HepG2 (cell line): ENCODE measurements around the gene TACC3. TPM values are rescaled to one million over a fixed set of nuclear protein-coding genes. Genes with fewer than 3 reads are reported as not detected.

Experiments used
- ATAC-seq: fragments of 200-7000 bp; cut with Tn5 transposase; 3 replicates; pipeline ENCODE4 v1.9.1; 2020; ENCODE audit warnings: mild to moderate bottlenecking, moderate library complexity
- BruUV-seq: library from RNA; stranded (reverse); fragments of 400-500 nt; replicated peaks from 2 replicates; lab custom pipeline; 2021; lab: Mats Ljungman, UMichigan
- CTCF ChIA-PET: fragments of 300-600 bp; formaldehyde crosslinking; extraction: SDS; loops from one replicate; lab custom pipeline; 2021; ENCODE audit warnings: low total read pairs, inconsistent platforms, low intra/inter-chr PET ratio; lab: Yijun Ruan, JAX
- POLR2A ChIA-PET: fragments of 350-600 bp; sonication (Branson Sonifier 250); formaldehyde crosslinking; loops from one replicate; lab custom pipeline; 2020; ENCODE audit warnings: antibody characterized with exemption, inconsistent platforms; lab: Yijun Ruan, JAX
- DNase-seq: peaks from one replicate; pipeline ENCODE4 v3.0.0-alpha.2; 2015; ENCODE audit warnings: low spot score
- FAIRE-seq: peaks from 3 replicates; lab custom pipeline; 2011; peaks lifted over from hg19 to GRCh38; lab: Jason Lieb, UNC
- H2AFZ ChIP-seq: one replicate; pipeline ENCODE4 v1.6.1; 2011; ENCODE audit warnings: low read length, inconsistent platforms
- H3K27ac ChIP-seq: fragments of 300-600 bp; 3 replicates; pipeline ENCODE4 v1.8.0; 2011; ENCODE audit warnings: mixed run types, mild to moderate bottlenecking, mixed read lengths, low read length, inconsistent platforms; ENCODE audit not compliant: insufficient read depth; ENCODE audit errors: extremely low read length
- H3K27me3 ChIP-seq, 2 experiments: fragments of 200-600 bp in 1 of 2; 2 replicates in 1 of 2; 3 replicates in 1 of 2; pipeline versions ENCODE4 v1.6.0 to v1.8.0; 2011; ENCODE audit warnings: low read length in 2 of 2, mild to moderate bottlenecking in 2 of 2, moderate library complexity in 2 of 2, inconsistent platforms in 1 of 2; ENCODE audit not compliant: insufficient read depth in 2 of 2, control insufficient read depth in 1 of 2
- H3K36me3 ChIP-seq, 2 experiments: fragments of 200-600 bp in 1 of 2; replicated peaks in 1 of 2; 2 replicates in 1 of 2; 3 replicates in 1 of 2; pipeline versions ENCODE4 v1.5.1 to v1.8.0; 2011; ENCODE audit warnings: low read length in 2 of 2, inconsistent platforms in 1 of 2; ENCODE audit not compliant: insufficient read depth in 2 of 2, control insufficient read depth in 1 of 2
- H3K4me1 ChIP-seq: 2 replicates; pipeline ENCODE4 v1.5.1; 2012; ENCODE audit warnings: low read length, inconsistent platforms; ENCODE audit not compliant: insufficient read depth
- H3K4me2 ChIP-seq: 2 replicates; pipeline ENCODE4 v1.6.0; 2011; ENCODE audit warnings: low read depth, low read length, inconsistent platforms
- H3K4me3 ChIP-seq, 3 experiments: fragments of 200-600 bp in 1 of 3; sonication (generic), shearing (Covaris generic) in 1 of 3; replicated peaks in 1 of 3; 2 replicates each; pipeline ENCODE4 v1.5.1; 2011 to 2016; ENCODE audit warnings: low read length in 3 of 3, inconsistent platforms in 2 of 3, low read depth in 2 of 3, mild to moderate bottlenecking in 2 of 3, control low read depth in 1 of 3, mixed read lengths in 1 of 3; ENCODE audit not compliant: insufficient read depth in 1 of 3
- H3K79me2 ChIP-seq: one replicate; pipeline ENCODE4 v1.6.1; 2011; ENCODE audit warnings: low read length, inconsistent platforms; ENCODE audit not compliant: insufficient read depth
- H3K9ac ChIP-seq: 2 replicates; pipeline ENCODE4 v1.6.0; 2011; ENCODE audit warnings: mild to moderate bottlenecking, low read depth, low read length, inconsistent platforms; ENCODE audit not compliant: insufficient read depth
- H3K9me3 ChIP-seq: 2 replicates; pipeline ENCODE4 v1.5.1; 2012; ENCODE audit warnings: mild to moderate bottlenecking, low read length
- H4K20me1 ChIP-seq: 2 replicates; pipeline ENCODE4 v1.6.0; 2011; ENCODE audit warnings: inconsistent platforms, mild to moderate bottlenecking, low read length, moderate library complexity; ENCODE audit not compliant: insufficient read depth
- AGO2 ChIP-seq: fragments of 200-400 bp; formaldehyde crosslinking; optimal IDR thresholded peaks from 2 replicates; pipeline ENCODE3; 2017; ENCODE audit warnings: mild to moderate bottlenecking, low read depth, low read length, moderate library complexity
- FLYWCH1 ChIP-seq: sonication (generic); formaldehyde crosslinking; IDR thresholded peaks from 2 replicates; pipeline ENCODE4 v1.8.1; 2023; ENCODE audit warnings: mild to moderate bottlenecking, missing genetic modification reagents
- RBFOX2 ChIP-seq: fragments of 200-400 bp; formaldehyde crosslinking; IDR thresholded peaks from 2 replicates; pipeline ENCODE4 v1.6.1; 2017; ENCODE audit warnings: low read depth, mild to moderate bottlenecking, low read length
- RFXAP ChIP-seq: sonication (generic); formaldehyde crosslinking; IDR thresholded peaks from 2 replicates; pipeline ENCODE4 v1.4.0; 2020; ENCODE audit warnings: missing genetic modification reagents, borderline replicate concordance
- STAT5B ChIP-seq: sonication (generic); formaldehyde crosslinking; IDR thresholded peaks from 2 replicates; pipeline ENCODE4 v1.4.0; 2020; ENCODE audit warnings: missing genetic modification reagents
- ZFAT ChIP-seq: sonication (generic); formaldehyde crosslinking; conservative IDR thresholded peaks from 2 replicates; pipeline ENCODE4 v1.8.1; 2023; ENCODE audit warnings: missing genetic modification reagents, inconsistent platforms
- ZNF207 ChIP-seq: fragments of 450-650 bp; IDR thresholded peaks from 2 replicates; pipeline ENCODE4 v1.6.1; 2016; ENCODE audit warnings: antibody characterized with exemption, borderline replicate concordance
- ZNF44 ChIP-seq: sonication (generic); formaldehyde crosslinking; IDR thresholded peaks from 2 replicates; pipeline ENCODE4 v1.5.1; 2020; ENCODE audit warnings: mild to moderate bottlenecking, missing genetic modification reagents
- WGBS: methylation state at CpG from one replicate; pipeline ENCODE4 v1.1.6; 2017; ENCODE audit warnings: low lambda C conversion rate; 5-methylcytosine and 5-hydroxymethylcytosine counted together
- in situ Hi-C: cut with HindIII; loops from 2 replicates; pipeline ENCODE4 v1.10.0; 2017; ENCODE audit warnings: low pct_unique_long_range_greater_than_20kb; ENCODE audit not compliant: extremely low pct_ligation_motif_present
- intact Hi-C: fragments of 100-400 bp; cut with micrococcal nuclease; formaldehyde crosslinking; loops from one replicate; pipeline ENCODE4 v1.10.0; 2022; ENCODE audit not compliant: unreplicated experiment
- polyA plus RNA-seq, 8 experiments: library from polyadenylated mRNA; depleted of rRNA in 3 of 8; stranded (reverse) in 7 of 8; unstranded in 1 of 8; fragments of >200 nt; fragmentation: Illumina TruSeq in 4 of 8; extraction: Trizol in 4 of 8; gene quantifications; 2 replicates each; pipeline versions ENCODE4 v1.2.1 to v1.2.3, GENCODE V29; 2011 to 2016; ENCODE audit warnings: low read depth in 4 of 8, missing spikeins in 1 of 8, mixed read lengths in 1 of 8; ENCODE audit not compliant: insufficient read depth in 1 of 8
- total RNA-seq, 5 experiments: library from RNA; depleted of rRNA; stranded (reverse); fragments of >200 nt; fragmentation: Illumina TruSeq; extraction: Trizol; gene quantifications; 2 replicates each; pipeline ENCODE4 v1.2.3, GENCODE V29; 2016; ENCODE audit warnings: low read depth in 1 of 5
- TF ChIP-seq, protein P1 (sequence below): sonication (generic); formaldehyde crosslinking; IDR thresholded peaks from 2 replicates; pipeline ENCODE4 v1.4.0; 2020; ENCODE audit warnings: missing genetic modification reagents
- TF ChIP-seq, protein P2 (sequence below): sonication (generic); formaldehyde crosslinking; IDR thresholded peaks from 2 replicates; pipeline ENCODE4 v1.4.0; 2020; ENCODE audit warnings: mild to moderate bottlenecking, low read depth, missing genetic modification reagents
- TF ChIP-seq, protein P3 (sequence below): sonication (generic); formaldehyde crosslinking; IDR thresholded peaks from 2 replicates; pipeline ENCODE4 v1.4.0; 2020; ENCODE audit warnings: missing genetic modification reagents
- TF ChIP-seq, protein P4 (sequence below): sonication (generic); formaldehyde crosslinking; IDR thresholded peaks from 2 replicates; pipeline ENCODE4 v1.9.0; 2021; ENCODE audit warnings: missing genetic modification reagents, borderline replicate concordance
- TF ChIP-seq, protein P5 (sequence below): IDR thresholded peaks from 2 replicates; pipeline ENCODE4 v1.6.1; 2018; ENCODE audit warnings: missing genetic modification reagents

The TACC3 gene
- total and polyA plus RNA-seq, 2 of the 13 experiments (the other 11 are each of a cell fraction or from before 2014, with no cell fraction given) = 20.3 to 21.2 TPM

DNA sequence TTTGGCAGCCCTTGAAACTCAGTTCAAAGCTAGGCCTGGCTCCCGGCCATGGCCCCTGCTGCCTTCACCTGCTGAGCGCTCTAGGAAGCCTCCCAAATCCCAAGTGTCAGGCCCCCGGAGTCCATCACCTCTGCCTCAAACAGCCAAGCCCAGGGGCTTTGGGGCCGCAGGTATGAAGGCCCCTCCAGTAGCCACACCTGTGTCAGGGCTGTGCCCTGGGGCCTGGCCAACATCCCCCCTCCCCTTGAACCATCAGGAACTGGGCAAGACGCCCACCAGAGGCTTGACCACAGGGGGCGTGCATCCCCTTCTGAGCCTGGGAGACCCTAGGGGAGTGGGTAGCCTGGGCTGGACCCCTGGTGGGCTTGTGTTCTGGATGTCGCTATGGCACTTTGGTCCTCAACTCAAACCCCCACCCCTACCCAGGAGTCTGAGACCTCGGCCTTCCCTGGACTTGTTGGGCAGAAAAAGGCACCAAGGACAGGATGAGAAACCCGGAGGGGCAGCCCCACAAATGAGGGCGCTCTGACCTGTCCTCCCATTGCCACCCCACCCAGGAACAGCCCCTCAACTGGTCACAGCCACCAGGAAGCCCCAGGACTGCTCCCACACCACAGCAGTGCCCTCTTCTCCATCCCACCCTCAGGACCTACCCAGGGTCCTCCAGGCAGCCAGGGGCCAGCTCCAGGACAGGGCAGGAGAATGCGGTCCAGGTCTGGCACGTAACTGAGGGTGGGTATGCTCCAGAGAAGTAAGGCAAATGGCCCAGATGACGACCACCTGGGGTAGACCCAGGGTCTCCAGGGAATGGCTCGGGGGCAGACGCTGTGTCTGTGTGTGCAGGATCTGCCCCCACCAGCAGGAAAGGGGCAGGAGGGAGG, 5.0 kb upstream of the TACC3 start (continued):
- TF ChIP-seq, protein P1, sequence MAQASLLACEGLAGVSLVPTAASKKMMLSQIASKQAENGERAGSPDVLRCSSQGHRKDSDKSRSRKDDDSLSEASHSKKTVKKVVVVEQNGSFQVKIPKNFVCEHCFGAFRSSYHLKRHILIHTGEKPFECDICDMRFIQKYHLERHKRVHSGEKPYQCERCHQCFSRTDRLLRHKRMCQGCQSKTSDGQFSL (CRISPR knock-in tag) = no peak
- peak; percentile 88 for TF ChIP-seq AGO2
- TF ChIP-seq, protein P2, sequence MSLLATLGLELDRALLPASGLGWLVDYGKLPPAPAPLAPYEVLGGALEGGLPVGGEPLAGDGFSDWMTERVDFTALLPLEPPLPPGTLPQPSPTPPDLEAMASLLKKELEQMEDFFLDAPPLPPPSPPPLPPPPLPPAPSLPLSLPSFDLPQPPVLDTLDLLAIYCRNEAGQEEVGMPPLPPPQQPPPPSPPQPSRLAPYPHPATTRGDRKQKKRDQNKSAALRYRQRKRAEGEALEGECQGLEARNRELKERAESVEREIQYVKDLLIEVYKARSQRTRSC (CRISPR knock-in tag) = no peak
- TF ChIP-seq, all 625 proteins: peak for 3

DNA sequence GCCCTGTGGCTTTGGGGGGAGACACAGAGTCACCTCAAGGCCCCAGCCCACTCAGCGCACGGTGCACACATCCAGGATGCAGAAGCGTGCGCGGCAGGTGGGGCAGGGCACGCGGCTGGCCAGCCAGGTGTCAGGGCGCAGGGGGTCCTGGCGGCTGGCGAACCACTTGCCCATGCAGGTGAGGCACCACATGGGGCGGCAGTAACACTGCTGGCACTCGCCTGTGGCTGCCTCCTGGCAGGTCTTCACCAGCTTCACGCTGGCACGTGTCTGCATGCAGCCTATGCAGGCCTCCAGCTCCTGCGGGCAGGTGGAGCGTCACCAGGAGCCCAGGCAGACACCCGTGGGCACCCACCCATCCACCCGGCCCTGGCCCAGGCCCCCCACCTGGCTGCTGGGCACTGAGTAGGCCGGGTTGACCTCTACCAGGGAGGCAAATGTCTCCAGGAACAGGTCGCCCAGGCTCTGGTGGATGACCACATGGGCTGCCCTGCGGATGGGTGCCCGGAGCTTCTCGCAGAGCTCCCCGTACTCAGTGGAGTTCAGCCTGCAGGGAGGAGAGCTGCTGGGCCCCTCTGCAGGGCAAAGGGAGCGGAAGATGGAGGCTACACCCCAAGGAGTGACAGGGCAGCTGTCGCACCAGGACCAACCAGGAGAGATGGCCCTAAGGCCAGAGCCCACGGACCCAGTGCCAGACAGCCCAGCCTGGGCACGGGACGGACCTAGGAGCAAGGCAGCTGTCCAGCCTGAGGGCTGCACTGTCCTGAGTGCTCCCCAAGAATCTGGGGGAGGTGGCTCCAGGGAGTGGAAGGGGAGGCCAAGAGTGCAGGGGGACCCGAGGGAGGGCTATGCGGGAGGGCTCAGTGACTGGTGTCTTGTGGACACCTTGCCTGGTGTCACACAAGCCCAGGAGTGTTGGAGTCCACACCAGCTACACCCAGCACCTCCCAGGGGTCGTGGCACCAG, 3.9 kb upstream of the TACC3 start:
- in situ Hi-C loops = no loop called here
- CTCF ChIA-PET = no interaction called here
- Histone ChIP-seq H3K4me2 (no peak overlapping the region), H3K4me1 (peaks cover 40% of the 10 kb centered on the region), H3K79me2 (peaks cover 34% of the 10 kb centered on the region), H3K36me3 (no peaks in the 10 kb centered on the region; a peak in 1 of 5 replicates), H3K27ac (no peak overlapping the region)
- 91% methylated on average over 7 of the region's 32 CpGs for WGBS
- DNase-seq (no peak), ATAC-seq (no peak)
- TF ChIP-seq AGO2 (peak; percentile 81), ZNF207 (no peak), RFXAP (no peak), RBFOX2 (peak; percentile 70), STAT5B (no peak), FLYWCH1 (CRISPR knock-in tag) (no peak), ZFAT (CRISPR knock-in tag) (no peak), ZNF44 (no peak)
- TF ChIP-seq, protein P3, sequence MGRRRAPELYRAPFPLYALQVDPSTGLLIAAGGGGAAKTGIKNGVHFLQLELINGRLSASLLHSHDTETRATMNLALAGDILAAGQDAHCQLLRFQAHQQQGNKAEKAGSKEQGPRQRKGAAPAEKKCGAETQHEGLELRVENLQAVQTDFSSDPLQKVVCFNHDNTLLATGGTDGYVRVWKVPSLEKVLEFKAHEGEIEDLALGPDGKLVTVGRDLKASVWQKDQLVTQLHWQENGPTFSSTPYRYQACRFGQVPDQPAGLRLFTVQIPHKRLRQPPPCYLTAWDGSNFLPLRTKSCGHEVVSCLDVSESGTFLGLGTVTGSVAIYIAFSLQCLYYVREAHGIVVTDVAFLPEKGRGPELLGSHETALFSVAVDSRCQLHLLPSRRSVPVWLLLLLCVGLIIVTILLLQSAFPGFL = no peak
- TF ChIP-seq, protein P4, sequence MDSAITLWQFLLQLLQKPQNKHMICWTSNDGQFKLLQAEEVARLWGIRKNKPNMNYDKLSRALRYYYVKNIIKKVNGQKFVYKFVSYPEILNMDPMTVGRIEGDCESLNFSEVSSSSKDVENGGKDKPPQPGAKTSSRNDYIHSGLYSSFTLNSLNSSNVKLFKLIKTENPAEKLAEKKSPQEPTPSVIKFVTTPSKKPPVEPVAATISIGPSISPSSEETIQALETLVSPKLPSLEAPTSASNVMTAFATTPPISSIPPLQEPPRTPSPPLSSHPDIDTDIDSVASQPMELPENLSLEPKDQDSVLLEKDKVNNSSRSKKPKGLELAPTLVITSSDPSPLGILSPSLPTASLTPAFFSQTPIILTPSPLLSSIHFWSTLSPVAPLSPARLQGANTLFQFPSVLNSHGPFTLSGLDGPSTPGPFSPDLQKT = no peak
- TF ChIP-seq, protein P5, sequence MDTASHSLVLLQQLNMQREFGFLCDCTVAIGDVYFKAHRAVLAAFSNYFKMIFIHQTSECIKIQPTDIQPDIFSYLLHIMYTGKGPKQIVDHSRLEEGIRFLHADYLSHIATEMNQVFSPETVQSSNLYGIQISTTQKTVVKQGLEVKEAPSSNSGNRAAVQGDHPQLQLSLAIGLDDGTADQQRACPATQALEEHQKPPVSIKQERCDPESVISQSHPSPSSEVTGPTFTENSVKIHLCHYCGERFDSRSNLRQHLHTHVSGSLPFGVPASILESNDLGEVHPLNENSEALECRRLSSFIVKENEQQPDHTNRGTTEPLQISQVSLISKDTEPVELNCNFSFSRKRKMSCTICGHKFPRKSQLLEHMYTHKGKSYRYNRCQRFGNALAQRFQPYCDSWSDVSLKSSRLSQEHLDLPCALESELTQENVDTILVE (CRISPR knock-in tag) = no peak
- TF ChIP-seq, all 625 proteins: peak for 2
- intact Hi-C loops = no loop called here
- no peaks in the 10 kb centered on the region for H4K20me1 ChIP-seq
- BruUV-seq = no TSS peak
- H3K9ac ChIP-seq = no peak overlapping the region
- H3K27me3 ChIP-seq = no peaks in the 10 kb centered on the region
- no peak overlapping the region for H2AFZ ChIP-seq
- no peak for FAIRE-seq
- H3K4me3 ChIP-seq = no peak overlapping the region
- POLR2A ChIA-PET = no interaction called here
- H3K9me3 ChIP-seq = no peaks in the 10 kb centered on the region
